H9 (cell line): Measurements from ENCODE around the gene SP140L. TPM values are rescaled to one million over a fixed set of nuclear protein-coding genes. Genes with fewer than 3 reads are reported as not detected.

Source experiments
- DNase-seq: peaks from one replicate; pipeline ENCODE4 v3.0.0-alpha.2; 2017
- H2AFZ ChIP-seq: one replicate; pipeline ENCODE4 v1.6.1; 2013; ENCODE audit warnings: mild to moderate bottlenecking, low read length, control low read depth, moderate library complexity
- H2AK5ac ChIP-seq: 2 replicates; pipeline ENCODE4 v1.6.1; 2013; ENCODE audit warnings: low read length, control low read depth, mixed read lengths; ENCODE audit not compliant: insufficient read length
- H2BK120ac ChIP-seq: one replicate; pipeline ENCODE4 v1.6.1; 2013; ENCODE audit warnings: low read depth, mild to moderate bottlenecking, low read length, control low read depth, inconsistent platforms; ENCODE audit not compliant: poor library complexity, severe bottlenecking
- H2BK12ac ChIP-seq: 2 replicates; pipeline ENCODE4 v1.6.1; 2013; ENCODE audit warnings: low read length, control low read depth, mixed read lengths, low read depth; ENCODE audit not compliant: insufficient read length
- H2BK15ac ChIP-seq: 2 replicates; pipeline ENCODE4 v1.6.1; 2013; ENCODE audit warnings: low read depth, low read length, control low read depth
- H2BK20ac ChIP-seq: one replicate; pipeline ENCODE4 v1.6.1; 2013; ENCODE audit warnings: low read depth, mild to moderate bottlenecking, low read length, control low read depth, inconsistent platforms; ENCODE audit not compliant: poor library complexity, severe bottlenecking
- H2BK5ac ChIP-seq: 2 replicates; pipeline ENCODE4 v1.6.1; 2013; ENCODE audit warnings: low read length, control low read depth, mixed read lengths; ENCODE audit not compliant: insufficient read length
- H3K14ac ChIP-seq: 2 replicates; pipeline ENCODE4 v1.6.1; 2013; ENCODE audit warnings: low read length, control low read depth; ENCODE audit not compliant: insufficient read depth
- H3K18ac ChIP-seq: 2 replicates; pipeline ENCODE4 v1.6.1; 2013; ENCODE audit warnings: low read depth, mild to moderate bottlenecking, mixed read lengths, low read length, control low read depth; ENCODE audit not compliant: insufficient read length
- H3K23ac ChIP-seq: 2 replicates; pipeline ENCODE4 v1.6.1; 2013; ENCODE audit warnings: low read length, control low read depth, mixed read lengths, low read depth; ENCODE audit not compliant: insufficient read length
- H3K23me2 ChIP-seq: 2 replicates; pipeline ENCODE4 v1.6.1; 2013; ENCODE audit warnings: low read depth, mild to moderate bottlenecking, mixed read lengths, low read length, control low read depth; ENCODE audit not compliant: insufficient read length, poor library complexity, severe bottlenecking
- H3K27ac ChIP-seq: 2 replicates; pipeline ENCODE4 v1.5.1; 2013; ENCODE audit warnings: low read length, control low read depth, mixed read lengths, low read depth; ENCODE audit not compliant: insufficient read length
- H3K27me3 ChIP-seq: 2 replicates; pipeline ENCODE4 v1.6.1; 2013; ENCODE audit warnings: low read length, control low read depth, inconsistent platforms; ENCODE audit not compliant: insufficient read depth
- H3K4ac ChIP-seq: 2 replicates; pipeline ENCODE4 v1.6.1; 2013; ENCODE audit warnings: low read depth, mild to moderate bottlenecking, control low read depth, inconsistent platforms, low read length, moderate library complexity
- H3K4me1 ChIP-seq: 2 replicates; pipeline ENCODE4 v1.6.1; 2013; ENCODE audit warnings: low read length, control low read depth, inconsistent platforms; ENCODE audit not compliant: insufficient read depth
- H3K4me2 ChIP-seq: 2 replicates; pipeline ENCODE4 v1.6.1; 2013; ENCODE audit warnings: low read length, control low read depth, mixed read lengths; ENCODE audit not compliant: insufficient read length, insufficient read depth
- H3K56ac ChIP-seq: 2 replicates; pipeline ENCODE4 v1.6.1; 2013; ENCODE audit warnings: low read depth, mild to moderate bottlenecking, mixed read lengths, low read length, control low read depth; ENCODE audit not compliant: insufficient read length
- H3K79me1 ChIP-seq: 2 replicates; pipeline ENCODE4 v1.6.1; 2013; ENCODE audit warnings: low read depth, mild to moderate bottlenecking, moderate library complexity, low read length, control low read depth, inconsistent platforms; ENCODE audit not compliant: insufficient read depth, poor library complexity, severe bottlenecking
- H3K79me2 ChIP-seq: 2 replicates; pipeline ENCODE4 v1.6.1; 2013; ENCODE audit warnings: low read length, control low read depth, inconsistent platforms; ENCODE audit not compliant: insufficient read depth
- H3K9ac ChIP-seq: 2 replicates; pipeline ENCODE4 v1.6.1; 2013; ENCODE audit warnings: low read length, control low read depth, mixed read lengths; ENCODE audit not compliant: insufficient read length; ENCODE audit errors: extremely low read depth
- H3K9me3 ChIP-seq: one replicate; pipeline ENCODE4 v1.6.1; 2013; ENCODE audit warnings: low read depth, low read length, inconsistent platforms; ENCODE audit not compliant: control insufficient read depth
- H3T11ph ChIP-seq: one replicate; pipeline ENCODE4 v1.6.1; 2013; ENCODE audit warnings: mild to moderate bottlenecking, low read length, control low read depth, inconsistent platforms
- H4K20me1 ChIP-seq: one replicate; pipeline ENCODE4 v1.6.1; 2013; ENCODE audit not compliant: control insufficient read depth, insufficient read length, insufficient read depth
- H4K5ac ChIP-seq: 2 replicates; pipeline ENCODE4 v1.6.1; 2013; ENCODE audit warnings: low read depth, mild to moderate bottlenecking, mixed read lengths, low read length, control low read depth; ENCODE audit not compliant: insufficient read length
- H4K8ac ChIP-seq: replicated peaks from 2 replicates; pipeline ENCODE4 v1.6.1; 2013; ENCODE audit warnings: low read length, control low read depth, mixed read lengths, low read depth; ENCODE audit not compliant: insufficient read length
- H4K91ac ChIP-seq: 2 replicates; pipeline ENCODE4 v1.6.1; 2013; ENCODE audit warnings: low read depth, mild to moderate bottlenecking, moderate library complexity, mixed read lengths, low read length, control low read depth; ENCODE audit not compliant: insufficient read length
- H3K27ac Mint-ChIP-seq, 3 experiments: 2 replicates in 2 of 3; 3 replicates in 1 of 3; pipeline ENCODE4 v1.8.0; 2020 to 2021; ENCODE audit warnings: mixed read lengths in 3 of 3, mild to moderate bottlenecking in 1 of 3, moderate library complexity in 1 of 3
- H3K27me3 Mint-ChIP-seq: 2 replicates; pipeline ENCODE4 v1.8.0; 2021; ENCODE audit warnings: low read depth, mild to moderate bottlenecking, moderate library complexity, mixed read lengths
- H3K36me3 Mint-ChIP-seq, 3 experiments: 2 replicates in 2 of 3; 3 replicates in 1 of 3; pipeline ENCODE4 v1.8.0; 2020 to 2021; ENCODE audit warnings: low read depth in 3 of 3, mixed read lengths in 3 of 3; ENCODE audit not compliant: insufficient read depth in 1 of 3
- H3K4me1 Mint-ChIP-seq, 2 experiments: 2 replicates each; pipeline ENCODE4 v1.8.0; 2020; ENCODE audit warnings: mixed read lengths in 2 of 2
- H3K4me3 Mint-ChIP-seq, 2 experiments: 2 replicates in 1 of 2; 3 replicates in 1 of 2; pipeline ENCODE4 v1.8.0; 2020 to 2021; ENCODE audit warnings: mild to moderate bottlenecking in 2 of 2, mixed read lengths in 2 of 2, moderate library complexity in 1 of 2
- H3K9me3 Mint-ChIP-seq, 2 experiments: 2 replicates in 1 of 2; 3 replicates in 1 of 2; pipeline ENCODE4 v1.8.0; 2020; ENCODE audit warnings: mild to moderate bottlenecking in 2 of 2, mixed read lengths in 2 of 2, moderate library complexity in 1 of 2
- WGBS: extraction: QIAGEN DNeasy Blood & Tissue Kit; methylation state at CpG from one replicate; pipeline ENCODE4 v1.1.7; 2013; ENCODE audit warnings: missing lambda C conversion rate, low lambda C conversion rate, mixed read lengths; ENCODE audit not compliant: insufficient read length; ENCODE audit errors: extremely low coverage; 5-methylcytosine and 5-hydroxymethylcytosine counted together
- total RNA-seq: library from RNA; stranded (reverse); gene quantifications from 2 replicates; pipeline ENCODE4 v1.2.1, GENCODE V29; 2021
- TF ChIP-seq, protein P1 (sequence below): fragments of 200-600 bp; sonication (generic); conservative IDR thresholded peaks from 3 replicates; pipeline ENCODE4 v1.8.0; 2021; ENCODE audit warnings: antibody characterized with exemption, mild to moderate bottlenecking

SP140L gene
- total RNA-seq, 1 experiment from 2014 or later: 1.3 TPM

DNA sequence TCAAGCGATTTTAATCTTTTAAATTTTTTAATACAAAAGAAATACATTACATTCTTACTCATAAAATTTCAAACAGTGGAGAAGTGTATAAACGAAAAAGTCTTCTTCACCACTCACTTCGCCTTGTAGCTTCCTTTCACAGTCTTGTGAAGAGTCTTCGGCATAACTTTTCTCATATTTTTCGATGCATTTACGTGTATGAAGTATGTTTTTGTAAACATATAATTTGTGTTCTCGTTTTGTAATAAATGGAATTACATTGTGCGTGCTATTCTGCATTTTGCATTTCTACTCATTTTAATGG, 1.1 kb downstream of the SP140L start:
- Histone ChIP-seq H4K20me1 (no peaks in the 10 kb centered on the region), H2AFZ (no peak overlapping the region), H4K91ac (no peak overlapping the region), H2AK5ac (no peak overlapping the region), H3K56ac (no peak overlapping the region), H3K23me2 (no peaks in the 10 kb centered on the region), H2BK20ac (no peak overlapping the region), H3K27ac (no peak overlapping the region), H2BK120ac (no peak overlapping the region), H3K14ac (no peak overlapping the region), H2BK12ac (no peak overlapping the region), H3T11ph (no peak overlapping the region), H3K4me2 (no peak overlapping the region), H3K23ac (no peak overlapping the region), H3K4me1 (no peaks in the 10 kb centered on the region), H3K18ac (no peak overlapping the region), H3K79me1 (no peaks in the 10 kb centered on the region), H3K9me3 (peaks cover 4% of the 10 kb centered on the region), H2BK15ac (no peak overlapping the region), H2BK5ac (no peak overlapping the region), H4K8ac (no peak overlapping the region), H3K4ac (no peak overlapping the region), H3K27me3 (no peaks in the 10 kb centered on the region), H3K9ac (no peak overlapping the region), H3K79me2 (no peaks in the 10 kb centered on the region), H4K5ac (no peak overlapping the region)
- WGBS: no CpG with 5 or more reads among the region's 8 CpGs
- no peaks in the 10 kb centered on the region for H3K27me3 Mint-ChIP-seq
- H3K27ac Mint-ChIP-seq: no peak overlapping the region
- TF ChIP-seq, protein P1, sequence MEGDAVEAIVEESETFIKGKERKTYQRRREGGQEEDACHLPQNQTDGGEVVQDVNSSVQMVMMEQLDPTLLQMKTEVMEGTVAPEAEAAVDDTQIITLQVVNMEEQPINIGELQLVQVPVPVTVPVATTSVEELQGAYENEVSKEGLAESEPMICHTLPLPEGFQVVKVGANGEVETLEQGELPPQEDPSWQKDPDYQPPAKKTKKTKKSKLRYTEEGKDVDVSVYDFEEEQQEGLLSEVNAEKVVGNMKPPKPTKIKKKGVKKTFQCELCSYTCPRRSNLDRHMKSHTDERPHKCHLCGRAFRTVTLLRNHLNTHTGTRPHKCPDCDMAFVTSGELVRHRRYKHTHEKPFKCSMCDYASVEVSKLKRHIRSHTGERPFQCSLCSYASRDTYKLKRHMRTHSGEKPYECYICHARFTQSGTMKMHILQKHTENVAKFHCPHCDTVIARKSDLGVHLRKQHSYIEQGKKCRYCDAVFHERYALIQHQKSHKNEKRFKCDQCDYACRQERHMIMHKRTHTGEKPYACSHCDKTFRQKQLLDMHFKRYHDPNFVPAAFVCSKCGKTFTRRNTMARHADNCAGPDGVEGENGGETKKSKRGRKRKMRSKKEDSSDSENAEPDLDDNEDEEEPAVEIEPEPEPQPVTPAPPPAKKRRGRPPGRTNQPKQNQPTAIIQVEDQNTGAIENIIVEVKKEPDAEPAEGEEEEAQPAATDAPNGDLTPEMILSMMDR: no peak
- H3K9me3 Mint-ChIP-seq: peaks cover 4 to 8% of the 10 kb centered on the region in 2 experiments; a peak in 4 of 5 replicates
- H3K36me3 Mint-ChIP-seq: peaks cover 3 to 5% (median 3%) of the 10 kb centered on the region in 3 experiments; a peak in 2 of 7 replicates
- peaks cover 5% of the 10 kb centered on the region in 2 experiments; a peak in 2 of 4 replicates for H3K4me1 Mint-ChIP-seq
- no peak for DNase-seq
- H3K4me3 Mint-ChIP-seq: no peak overlapping the region
